ENCODE data around the gene OR4D2. TPM values are rescaled to one million over a fixed set of nuclear protein-coding genes. Genes with fewer than 3 reads are reported as not detected.

Gene OR4D2
- polyA plus RNA-seq, 1 donor = not detected

- peaks cover 11% of the 10 kb centered on the region for H3K4me1 ChIP-seq (ENCODE audit: control insufficient read depth, insufficient read depth, low read length)
- no peaks in the 10 kb centered on the region for H3K27me3 ChIP-seq (ENCODE audit: control insufficient read depth, insufficient read depth, low read length)
- peaks cover 46% of the 10 kb centered on the region for H3K36me3 ChIP-seq (ENCODE audit: control insufficient read depth, insufficient read depth, low read length)
- no peak for DNase-seq
- H3K9me3 ChIP-seq (ENCODE audit: control insufficient read depth, low read depth, low read length) = no peaks in the 10 kb centered on the region
- WGBS (ENCODE audit: insufficient coverage, low lambda C conversion rate) = no CpG with 5 or more reads among the region's 11 CpGs
- H3K4me3 ChIP-seq (ENCODE audit: low read length) = no peak overlapping the region
- no peak overlapping the region for H3K27ac ChIP-seq (ENCODE audit: low read length)
Observed at GRCh38 chr17:58205936-58206335, 39.2 kb downstream of the OR4D2 start.

- Histone ChIP-seq H3K4me1 (ENCODE audit: control insufficient read depth, insufficient read depth, low read length) (peaks cover 11% of the 10 kb centered on the region), H3K27me3 (ENCODE audit: control insufficient read depth, insufficient read depth, low read length) (no peaks in the 10 kb centered on the region), H3K27ac (ENCODE audit: low read length) (no peak overlapping the region), H3K4me3 (ENCODE audit: low read length) (no peak overlapping the region), H3K36me3 (ENCODE audit: control insufficient read depth, insufficient read depth, low read length) (peaks cover 51% of the 10 kb centered on the region), H3K9me3 (ENCODE audit: control insufficient read depth, low read depth, low read length) (no peaks in the 10 kb centered on the region)
- DNase-seq = no peak
- no CpG with 5 or more reads among the region's 3 CpGs for WGBS (ENCODE audit: insufficient coverage, low lambda C conversion rate)
Observed at GRCh38 chr17:58207451-58207850, 40.7 kb downstream of the OR4D2 start.

- Histone ChIP-seq H3K27ac (ENCODE audit: low read length) (peak overlapping the region; percentile 20), H3K36me3 (ENCODE audit: control insufficient read depth, insufficient read depth, low read length) (peaks cover 60% of the 10 kb centered on the region)
- no CpG with 5 or more reads among the region's 5 CpGs for WGBS (ENCODE audit: insufficient coverage, low lambda C conversion rate)
Observed at GRCh38 chr17:58208344-58208743, 41.6 kb downstream of the OR4D2 start.

DNA sequence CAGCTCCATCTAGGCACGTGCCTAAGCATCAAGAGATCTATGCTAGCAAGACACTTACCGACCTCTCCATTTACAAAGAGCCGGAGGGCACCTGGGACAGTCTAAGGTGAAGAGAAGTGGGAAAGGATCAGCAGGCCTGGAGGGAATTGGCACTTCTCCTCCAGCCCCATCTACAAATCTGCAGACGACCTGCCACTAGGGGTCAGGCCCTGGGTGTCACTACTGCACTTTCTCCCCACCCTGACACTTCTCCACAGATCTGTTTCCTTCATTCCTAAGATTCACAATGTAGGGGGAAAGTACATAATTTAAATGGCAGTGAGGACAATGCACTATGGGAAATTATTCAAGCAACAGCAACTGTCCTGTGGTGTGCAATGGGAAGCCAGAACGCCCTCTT, 44.1 kb downstream of the OR4D2 start:
- Histone ChIP-seq H3K4me1 (ENCODE audit: control insufficient read depth, insufficient read depth, low read length) (peaks cover 11% of the 10 kb centered on the region), H3K4me3 (ENCODE audit: low read length) (no peak overlapping the region), H3K9me3 (ENCODE audit: control insufficient read depth, low read depth, low read length) (no peaks in the 10 kb centered on the region), H3K36me3 (ENCODE audit: control insufficient read depth, insufficient read depth, low read length) (peaks cover 72% of the 10 kb centered on the region), H3K27me3 (ENCODE audit: control insufficient read depth, insufficient read depth, low read length) (no peaks in the 10 kb centered on the region), H3K27ac (ENCODE audit: low read length) (no peak overlapping the region)
- no peak for DNase-seq
- 100% methylated on average over 1 of the region's 5 CpGs for WGBS (ENCODE audit: insufficient coverage, low lambda C conversion rate)

More at GRCh38 chr17:58208344-58208743, 41.6 kb downstream of the OR4D2 start:
- H3K27me3 ChIP-seq (ENCODE audit: control insufficient read depth, insufficient read depth, low read length) = no peaks in the 10 kb centered on the region
- DNase-seq = no peak
- H3K4me3 ChIP-seq (ENCODE audit: low read length) = no peak overlapping the region
- H3K9me3 ChIP-seq (ENCODE audit: control insufficient read depth, low read depth, low read length) = no peaks in the 10 kb centered on the region
- H3K4me1 ChIP-seq (ENCODE audit: control insufficient read depth, insufficient read depth, low read length) = peaks cover 11% of the 10 kb centered on the region

DNA sequence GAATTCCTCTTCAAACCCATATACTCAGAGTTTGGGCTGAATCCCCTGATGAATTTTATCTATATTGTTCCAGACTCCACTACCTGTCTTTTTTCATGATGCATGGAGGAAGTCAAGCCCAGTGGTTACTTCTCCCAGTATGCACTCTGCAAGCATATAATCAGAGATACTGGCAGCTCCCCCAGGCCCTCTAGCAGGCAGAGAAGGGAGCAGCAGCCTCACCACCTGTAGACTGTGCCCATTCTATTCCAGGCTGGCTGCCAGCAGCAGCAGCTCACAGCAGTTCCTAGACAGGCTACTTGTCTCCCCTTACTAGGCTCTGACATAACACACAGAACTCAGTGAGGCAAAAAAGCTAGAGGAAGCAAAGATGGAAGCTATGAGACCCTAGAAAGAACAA, 48.9 kb downstream of the OR4D2 start:
- Histone ChIP-seq H3K9me3 (ENCODE audit: control insufficient read depth, low read depth, low read length) (no peaks in the 10 kb centered on the region), H3K4me1 (ENCODE audit: control insufficient read depth, insufficient read depth, low read length) (peaks cover 6% of the 10 kb centered on the region), H3K36me3 (ENCODE audit: control insufficient read depth, insufficient read depth, low read length) (peaks cover 40% of the 10 kb centered on the region), H3K4me3 (ENCODE audit: low read length) (no peak overlapping the region), H3K27ac (ENCODE audit: low read length) (no peak overlapping the region), H3K27me3 (ENCODE audit: control insufficient read depth, insufficient read depth, low read length) (no peaks in the 10 kb centered on the region)
- no peak for DNase-seq

- peaks cover 6% of the 10 kb centered on the region for H3K4me1 ChIP-seq (ENCODE audit: control insufficient read depth, insufficient read depth, low read length)
- DNase-seq = no peak
- H3K4me3 ChIP-seq (ENCODE audit: low read length) = no peak overlapping the region
- H3K27me3 ChIP-seq (ENCODE audit: control insufficient read depth, insufficient read depth, low read length) = no peaks in the 10 kb centered on the region
- no peaks in the 10 kb centered on the region for H3K9me3 ChIP-seq (ENCODE audit: control insufficient read depth, low read depth, low read length)
- WGBS (ENCODE audit: insufficient coverage, low lambda C conversion rate) = 83% methylated on average over 1 of the region's 3 CpGs
- H3K36me3 ChIP-seq (ENCODE audit: control insufficient read depth, insufficient read depth, low read length) = peaks cover 31% of the 10 kb centered on the region
- H3K27ac ChIP-seq (ENCODE audit: low read length) = no peak overlapping the region
Observed at GRCh38 chr17:58217766-58218165, 51.0 kb downstream of the OR4D2 start.

DNA sequence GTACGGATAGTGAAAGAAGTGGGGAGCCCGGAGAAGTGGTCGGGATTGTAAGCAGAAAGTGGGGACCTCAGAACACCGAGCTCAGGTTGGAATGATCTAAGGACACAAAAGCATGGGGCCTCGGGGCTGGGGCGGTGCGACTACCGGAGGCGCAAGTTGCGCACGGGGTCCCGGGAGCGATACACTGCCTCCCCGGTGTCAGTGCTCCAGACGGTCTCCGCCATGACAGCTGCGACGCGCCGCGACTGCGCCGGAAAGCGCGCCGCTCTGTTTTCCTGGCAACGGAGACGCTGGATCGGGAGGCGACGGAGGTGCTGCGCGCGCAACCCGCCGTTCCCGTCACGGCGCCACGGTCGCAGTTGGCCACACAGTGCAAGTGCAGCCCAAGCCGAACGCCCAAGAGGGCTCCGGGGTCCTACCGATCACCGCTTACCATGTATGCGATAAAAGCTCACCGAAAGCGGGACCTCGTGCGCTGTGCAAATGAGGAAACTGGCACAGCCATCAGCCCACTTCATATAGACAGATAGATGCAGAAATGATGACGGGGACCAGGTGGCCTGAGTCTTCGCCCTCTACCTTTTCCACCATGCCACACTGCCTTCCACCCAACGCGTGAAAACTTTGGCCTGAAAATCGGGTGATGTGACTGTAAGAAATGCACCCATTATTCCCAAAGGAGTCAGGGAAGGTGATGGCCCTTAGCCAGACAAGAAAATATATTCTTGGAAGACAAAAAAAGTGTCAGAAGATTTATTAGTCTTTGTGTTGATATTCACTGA, 52.4 kb downstream of the OR4D2 start, which contains the start of gene MKS1:
Gene MKS1, minus strand, starts transcription at position 249 of the 782 bp plus-strand sequence. Its CDS starts 25 bp downstream, at position 224.
- WGBS (ENCODE audit: insufficient coverage, low lambda C conversion rate) = 36% methylated on average over 4 of the region's 56 CpGs
- peak within 1 kb of the TSS; percentile 45 for H3K27ac ChIP-seq (ENCODE audit: low read length)
- no peaks in the 10 kb centered on the region for H3K27me3 ChIP-seq (ENCODE audit: control insufficient read depth, insufficient read depth, low read length)

GRCh38 chr17:58219789-58220183, 53.0 kb downstream of the OR4D2 start:
- H3K4me3 ChIP-seq (ENCODE audit: low read length) = no peak overlapping the region

More for the DNA sequence above, 52.4 kb downstream of the OR4D2 start, which contains the start of gene MKS1:
- H3K36me3 ChIP-seq (ENCODE audit: control insufficient read depth, insufficient read depth, low read length) = peaks cover 17% of the 10 kb centered on the region
- H3K9me3 ChIP-seq (ENCODE audit: control insufficient read depth, low read depth, low read length) = no peaks in the 10 kb centered on the region
- peak; percentile 96 for DNase-seq
- peak within 1 kb of the TSS; percentile 66 for H3K4me3 ChIP-seq (ENCODE audit: low read length)
- H3K4me1 ChIP-seq (ENCODE audit: control insufficient read depth, insufficient read depth, low read length) = peaks cover 6% of the 10 kb centered on the region

More at GRCh38 chr17:58219789-58220183, 53.0 kb downstream of the OR4D2 start:
- Histone ChIP-seq H3K27ac (ENCODE audit: low read length) (no peak overlapping the region), H3K4me1 (ENCODE audit: control insufficient read depth, insufficient read depth, low read length) (peaks cover 6% of the 10 kb centered on the region), H3K9me3 (ENCODE audit: control insufficient read depth, low read depth, low read length) (no peaks in the 10 kb centered on the region), H3K27me3 (ENCODE audit: control insufficient read depth, insufficient read depth, low read length) (no peaks in the 10 kb centered on the region), H3K36me3 (ENCODE audit: control insufficient read depth, insufficient read depth, low read length) (peaks cover 13% of the 10 kb centered on the region)
- no peak for DNase-seq
- 50% methylated on average over 2 of the region's 7 CpGs for WGBS (ENCODE audit: insufficient coverage, low lambda C conversion rate)

Other genes with a start within 250 kb of the OR4D2 start
- gene CUEDC1, start 211.6 kb upstream of the OR4D2 start, polyA plus RNA-seq = 17.1 TPM
- 52.2 TPM for gene VEZF1, start 178.7 kb upstream of the OR4D2 start, polyA plus RNA-seq
- 213 TPM for gene SRSF1, start 159.7 kb upstream of the OR4D2 start, polyA plus RNA-seq
- gene DYNLL2, start 83.6 kb upstream of the OR4D2 start, polyA plus RNA-seq = 48.8 TPM
- gene OR4D1, start 18.6 kb upstream of the OR4D2 start, polyA plus RNA-seq = 0.01 TPM
- 0.24 TPM for gene EPX, start 25.7 kb downstream of the OR4D2 start, polyA plus RNA-seq
- 27.1 TPM for gene MKS1, start 52.3 kb downstream of the OR4D2 start, polyA plus RNA-seq
- 0.37 TPM for gene LPO, start 71.6 kb downstream of the OR4D2 start, polyA plus RNA-seq
- gene MPO, start 114.0 kb downstream of the OR4D2 start, polyA plus RNA-seq = 0.79 TPM
- 17.2 TPM for gene TSPOAP1, start 161.8 kb downstream of the OR4D2 start, polyA plus RNA-seq
- 94.6 TPM for gene SUPT4H1, start 185.2 kb downstream of the OR4D2 start, polyA plus RNA-seq